ENCODE data around the gene RSPO4. TPM values are rescaled to one million over a fixed set of nuclear protein-coding genes. Genes with fewer than 3 reads are reported as not detected.

Gene RSPO4
- total RNA-seq, 1 experiment from 2014 or later = 6.7 TPM

- Mint-ChIP-seq H3K9me3 (no peaks in the 10 kb centered on the region), H3K27me3 (ENCODE audit: low read depth) (no peaks in the 10 kb centered on the region; the same call in 1 of the 2 replicates), H3K27ac (no peak overlapping the region), H3K36me3 (ENCODE audit: insufficient read depth in 1 of 3, low read depth in 3 of 3) (no peaks in the 10 kb centered on the region; a peak in 1 of 7 replicates), H3K4me1 (peaks cover 9 to 14% of the 10 kb centered on the region in 2 experiments), H3K4me3 (no peak overlapping the region)
- TF ChIP-seq CTCF (conservative IDR thresholded peaks at IDR 0.05) = no peak
- H2AK5ac ChIP-seq (ENCODE audit: insufficient read length, low read length) = no peak overlapping the region
- no peak overlapping the region for H3T11ph ChIP-seq (ENCODE audit: low read length)
- H4K5ac ChIP-seq (ENCODE audit: insufficient read length, low read depth, low read length) = no peak overlapping the region
- H2BK15ac ChIP-seq (ENCODE audit: low read depth, low read length) = no peak overlapping the region
- no peak overlapping the region for H3K23ac ChIP-seq (ENCODE audit: insufficient read length, low read depth, low read length)
- no peaks in the 10 kb centered on the region for H3K23me2 ChIP-seq (ENCODE audit: insufficient read length, low read depth, low read length, poor library complexity, severe bottlenecking)
- WGBS (ENCODE audit: extremely low coverage, insufficient read length, low lambda C conversion rate) = no CpG with 5 or more reads among the region's 5 CpGs
- H3K79me1 ChIP-seq (ENCODE audit: insufficient read depth, low read depth, low read length, poor library complexity, severe bottlenecking) = no peaks in the 10 kb centered on the region
- no peak for DNase-seq
- no peak overlapping the region for H3K18ac ChIP-seq (ENCODE audit: insufficient read length, low read depth, low read length)
- H3K27me3 ChIP-seq (ENCODE audit: insufficient read depth, low read length) = no peaks in the 10 kb centered on the region
- H2BK12ac ChIP-seq (ENCODE audit: insufficient read length, low read depth, low read length) = no peak overlapping the region
- no peaks in the 10 kb centered on the region for H3K79me2 ChIP-seq (ENCODE audit: insufficient read depth, low read length)
- H3K14ac ChIP-seq (ENCODE audit: insufficient read depth, low read length) = no peak overlapping the region
- H2BK120ac ChIP-seq (ENCODE audit: low read depth, low read length, poor library complexity, severe bottlenecking) = no peak overlapping the region
- no peak overlapping the region for H3K4me2 ChIP-seq (ENCODE audit: insufficient read depth, insufficient read length, low read length)
- no peak overlapping the region for H2BK5ac ChIP-seq (ENCODE audit: insufficient read length, low read length)
- no peak overlapping the region for H2AFZ ChIP-seq (ENCODE audit: low read length)
- no peak overlapping the region for H4K8ac ChIP-seq (replicated peaks; ENCODE audit: insufficient read length, low read depth, low read length)
- H3K27ac ChIP-seq (ENCODE audit: insufficient read length, low read depth, low read length) = no peak overlapping the region
- no peak overlapping the region for H2BK20ac ChIP-seq (ENCODE audit: low read depth, low read length, poor library complexity, severe bottlenecking)
- no peak overlapping the region for H3K9ac ChIP-seq (ENCODE audit: extremely low read depth, insufficient read length, low read length)
- H4K20me1 ChIP-seq (ENCODE audit: control insufficient read depth, insufficient read depth, insufficient read length) = no peaks in the 10 kb centered on the region
- H3K4ac ChIP-seq (ENCODE audit: low read depth, low read length) = no peak overlapping the region
- no peak overlapping the region for H4K91ac ChIP-seq (ENCODE audit: insufficient read length, low read depth, low read length)
- no peaks in the 10 kb centered on the region for H3K9me3 ChIP-seq (ENCODE audit: control insufficient read depth, low read depth, low read length)
- H3K4me1 ChIP-seq (ENCODE audit: insufficient read depth, low read length) = no peaks in the 10 kb centered on the region; the same call in 1 of the 2 replicates
- no peak overlapping the region for H3K56ac ChIP-seq (ENCODE audit: insufficient read length, low read depth, low read length)
Measured at GRCh38 chr20:921068-921467, 81.0 kb downstream of the RSPO4 start.

Data from H9 (cell line).